Measurements from ENCODE around the gene SH3GL2.

DNA sequence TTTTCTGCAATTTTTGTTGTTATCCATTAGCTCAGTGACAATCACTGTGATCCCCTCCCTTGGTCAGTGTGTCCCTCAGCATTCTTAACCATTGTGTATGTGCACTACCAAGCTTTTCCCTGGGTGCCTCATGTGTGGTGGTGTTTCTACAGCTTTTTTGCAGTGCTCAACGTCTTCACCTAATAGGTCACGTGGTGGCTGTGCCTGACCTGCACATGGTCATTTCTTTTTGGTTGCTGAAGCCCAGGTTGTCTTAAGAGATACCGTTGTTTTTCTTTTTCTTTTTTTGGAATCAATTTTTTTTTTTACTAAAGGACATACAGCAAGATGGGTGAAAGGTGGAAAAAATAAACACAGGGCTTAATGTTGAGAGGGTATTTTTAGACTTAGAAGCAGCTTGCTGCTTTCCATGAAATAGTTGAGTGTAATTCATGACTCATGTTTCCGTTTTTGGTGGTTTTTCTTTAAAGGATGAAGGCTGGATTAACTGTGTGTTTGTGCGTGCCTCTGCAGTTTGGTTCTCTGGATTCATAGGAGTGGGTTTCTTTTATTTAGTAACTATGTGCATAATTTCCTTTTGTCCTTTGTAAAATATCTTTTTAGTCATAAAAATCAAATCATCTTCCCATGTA lies 22.2 kb downstream of the SH3GL2 start:
- TF ChIP-seq CTCF (IDR thresholded peaks at IDR 0.05; ENCODE audit: low read depth, low read length, poor library complexity, severe bottlenecking) (no peak), EZH2phosphoT487 (IDR thresholded peaks at IDR 0.05; ENCODE audit: borderline replicate concordance, low read length) (no peak)
